ENCODE results near the gene POLR3E. TPM values are rescaled to one million over a fixed set of nuclear protein-coding genes. Genes with fewer than 3 reads are reported as not detected.
A peak's percentile ranks its signal among the peaks of the same experiment; 100 is the strongest.

The POLR3E gene
- total RNA-seq, 1 experiment from 2014 or later, result 73.5 TPM

DNA sequence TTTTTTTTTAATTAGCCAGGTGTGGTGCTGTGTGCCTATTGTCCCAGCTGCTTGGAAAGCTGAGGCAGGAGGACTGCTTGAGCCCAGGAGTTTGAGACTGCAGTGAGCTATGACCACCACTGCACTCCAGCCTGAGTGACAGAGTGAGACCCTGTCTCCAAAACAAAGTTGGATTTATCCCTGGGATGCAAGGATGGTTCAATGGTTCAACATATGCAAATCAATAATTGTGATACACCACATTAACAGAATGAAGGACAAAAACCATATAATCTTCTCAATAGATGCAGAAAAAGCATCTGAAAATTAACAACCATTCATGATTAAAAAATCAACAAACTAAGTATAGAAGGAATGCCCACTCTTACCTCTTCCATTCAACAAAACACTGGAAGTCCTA is 43.7 kb downstream of the POLR3E start:
- no peaks in the 10 kb centered on the region for H3K4me1 Mint-ChIP-seq
- ATAC-seq, result no peak
- TF ChIP-seq SMAD3 (CRISPR knock-in tag; IDR thresholded peaks at IDR 0.05; ENCODE audit: borderline replicate concordance) (no peak), NFYB (CRISPR knock-in tag; conservative IDR thresholded peaks at IDR 0.05; ENCODE audit: low read depth) (no peak)
- POLR2A ChIA-PET, result no interaction called here
- peaks cover 4% of the 10 kb centered on the region for H3K27me3 Mint-ChIP-seq (ENCODE audit: low read depth)
- no peak overlapping the region for H3K27ac Mint-ChIP-seq
- H3K9me3 Mint-ChIP-seq, result peaks cover 43% of the 10 kb centered on the region
- no peak for DNase-seq (ENCODE audit: low spot score)
- H3K4me3 Mint-ChIP-seq, result no peak overlapping the region
- H3K36me3 Mint-ChIP-seq, result peaks cover 39% of the 10 kb centered on the region
- CTCF ChIA-PET, result interaction anchor here (0.6 kb wide), 1 partner anchor 1438 kb away, joined by 7 read pairs; no protein-coding TSS in a partner anchor

GRCh38 chr16:22342082-22342481 is 44.9 kb downstream of the POLR3E start:
- DNase-seq (ENCODE audit: low spot score) (no peak), ATAC-seq (no peak)
- Mint-ChIP-seq H3K4me3 (no peak overlapping the region), H3K36me3 (peaks cover 39% of the 10 kb centered on the region), H3K27ac (no peak overlapping the region), H3K27me3 (ENCODE audit: low read depth) (no peaks in the 10 kb centered on the region), H3K4me1 (no peaks in the 10 kb centered on the region), H3K9me3 (peaks cover 32% of the 10 kb centered on the region)
- no peak for TF ChIP-seq CREB1 (CRISPR knock-in tag; IDR thresholded peaks at IDR 0.05)
- TF ChIP-seq FOXJ3 (CRISPR knock-in tag; IDR thresholded peaks at IDR 0.05; ENCODE audit: borderline replicate concordance), result no peak
- no peak for TF ChIP-seq ZNF671 (CRISPR knock-in tag; IDR thresholded peaks at IDR 0.05)
- TF ChIP-seq RELA (CRISPR knock-in tag; IDR thresholded peaks at IDR 0.05; ENCODE audit: borderline replicate concordance), result no peak
- TF ChIP-seq ZNF425 (CRISPR knock-in tag; conservative IDR thresholded peaks at IDR 0.05), result no peak
- TF ChIP-seq ZNF138 (CRISPR knock-in tag; conservative IDR thresholded peaks at IDR 0.05), result no peak
- TF ChIP-seq ZBTB21 (CRISPR knock-in tag; IDR thresholded peaks at IDR 0.05; ENCODE audit: borderline replicate concordance), result no peak
- TF ChIP-seq, protein P1, sequence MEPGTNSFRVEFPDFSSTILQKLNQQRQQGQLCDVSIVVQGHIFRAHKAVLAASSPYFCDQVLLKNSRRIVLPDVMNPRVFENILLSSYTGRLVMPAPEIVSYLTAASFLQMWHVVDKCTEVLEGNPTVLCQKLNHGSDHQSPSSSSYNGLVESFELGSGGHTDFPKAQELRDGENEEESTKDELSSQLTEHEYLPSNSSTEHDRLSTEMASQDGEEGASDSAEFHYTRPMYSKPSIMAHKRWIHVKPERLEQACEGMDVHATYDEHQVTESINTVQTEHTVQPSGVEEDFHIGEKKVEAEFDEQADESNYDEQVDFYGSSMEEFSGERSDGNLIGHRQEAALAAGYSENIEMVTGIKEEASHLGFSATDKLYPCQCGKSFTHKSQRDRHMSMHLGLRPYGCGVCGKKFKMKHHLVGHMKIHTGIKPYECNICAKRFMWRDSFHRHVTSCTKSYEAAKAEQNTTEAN (CRISPR knock-in tag; IDR thresholded peaks at IDR 0.05), result no peak
- no peak for TF ChIP-seq SMAD3 (CRISPR knock-in tag; IDR thresholded peaks at IDR 0.05; ENCODE audit: borderline replicate concordance)
- no peak for TF ChIP-seq OVOL2 (CRISPR knock-in tag; IDR thresholded peaks at IDR 0.05; ENCODE audit: borderline replicate concordance)
- no peak for TF ChIP-seq CDX4 (CRISPR knock-in tag; IDR thresholded peaks at IDR 0.05; ENCODE audit: borderline replicate concordance)
- TF ChIP-seq TEAD4 (CRISPR knock-in tag; IDR thresholded peaks at IDR 0.05), result no peak
- TF ChIP-seq GABPB1 (CRISPR knock-in tag; IDR thresholded peaks at IDR 0.05), result no peak
- ChIA-PET POLR2A (no interaction called here), CTCF (no interaction called here)

DNA sequence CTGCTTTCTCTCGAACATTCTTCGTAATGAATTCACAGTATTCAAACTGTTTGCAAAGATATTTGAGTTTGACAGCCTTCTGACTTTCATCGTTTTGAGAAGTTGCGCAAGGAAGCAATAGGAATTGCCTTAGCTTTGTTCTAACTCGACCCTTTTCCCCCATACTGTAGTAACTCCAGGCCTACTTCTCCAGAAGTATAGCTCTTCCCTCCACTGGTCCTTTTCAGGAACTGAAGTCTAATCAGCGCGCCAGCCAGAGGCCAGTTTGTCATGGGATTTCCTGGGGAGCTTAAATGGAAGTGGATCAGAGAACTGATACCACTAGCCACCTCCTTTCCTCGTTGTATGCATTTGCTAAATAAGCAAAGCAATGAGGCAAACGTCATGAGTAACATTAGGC is 49.3 kb downstream of the POLR3E start:
- peaks cover 60% of the 10 kb centered on the region for H3K36me3 Mint-ChIP-seq
- ChIA-PET CTCF (interaction anchor here (2.1 kb wide), 1 partner anchor 1158 kb away, joined by 4 read pairs; no protein-coding TSS in a partner anchor), POLR2A (no interaction called here)
- peak overlapping the region; percentile 16; the same call in 1 of the 2 replicates for H3K27ac Mint-ChIP-seq
- H3K4me3 Mint-ChIP-seq, result no peak overlapping the region
- no peaks in the 10 kb centered on the region for H3K4me1 Mint-ChIP-seq
- DNase-seq (ENCODE audit: low spot score), result no peak
- H3K9me3 Mint-ChIP-seq, result peaks cover 6% of the 10 kb centered on the region; the same call in 1 of the 2 replicates
- H3K27me3 Mint-ChIP-seq (ENCODE audit: low read depth), result no peaks in the 10 kb centered on the region
- no peak for ATAC-seq
- TF ChIP-seq ESRRA (CRISPR knock-in tag; IDR thresholded peaks at IDR 0.05; ENCODE audit: borderline replicate concordance) (no peak), CBFB (CRISPR knock-in tag; IDR thresholded peaks at IDR 0.05; ENCODE audit: low read depth) (no peak), FOXP4 (CRISPR knock-in tag; IDR thresholded peaks at IDR 0.05) (no peak), ZNF263 (CRISPR knock-in tag; IDR thresholded peaks at IDR 0.05; ENCODE audit: low read depth) (no peak), FOXK1 (CRISPR knock-in tag; IDR thresholded peaks at IDR 0.05) (no peak)
- TF ChIP-seq, protein P2, sequence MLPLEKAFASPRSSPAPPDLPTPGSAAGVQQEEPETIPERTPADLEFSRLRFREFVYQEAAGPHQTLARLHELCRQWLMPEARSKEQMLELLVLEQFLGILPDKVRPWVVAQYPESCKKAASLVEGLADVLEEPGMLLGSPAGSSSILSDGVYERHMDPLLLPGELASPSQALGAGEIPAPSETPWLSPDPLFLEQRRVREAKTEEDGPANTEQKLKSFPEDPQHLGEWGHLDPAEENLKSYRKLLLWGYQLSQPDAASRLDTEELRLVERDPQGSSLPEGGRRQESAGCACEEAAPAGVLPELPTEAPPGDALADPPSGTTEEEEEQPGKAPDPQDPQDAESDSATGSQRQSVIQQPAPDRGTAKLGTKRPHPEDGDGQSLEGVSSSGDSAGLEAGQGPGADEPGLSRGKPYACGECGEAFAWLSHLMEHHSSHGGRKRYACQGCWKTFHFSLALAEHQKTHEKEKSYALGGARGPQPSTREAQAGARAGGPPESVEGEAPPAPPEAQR (CRISPR knock-in tag; IDR thresholded peaks at IDR 0.05), result no peak
- TF ChIP-seq, protein P3, sequence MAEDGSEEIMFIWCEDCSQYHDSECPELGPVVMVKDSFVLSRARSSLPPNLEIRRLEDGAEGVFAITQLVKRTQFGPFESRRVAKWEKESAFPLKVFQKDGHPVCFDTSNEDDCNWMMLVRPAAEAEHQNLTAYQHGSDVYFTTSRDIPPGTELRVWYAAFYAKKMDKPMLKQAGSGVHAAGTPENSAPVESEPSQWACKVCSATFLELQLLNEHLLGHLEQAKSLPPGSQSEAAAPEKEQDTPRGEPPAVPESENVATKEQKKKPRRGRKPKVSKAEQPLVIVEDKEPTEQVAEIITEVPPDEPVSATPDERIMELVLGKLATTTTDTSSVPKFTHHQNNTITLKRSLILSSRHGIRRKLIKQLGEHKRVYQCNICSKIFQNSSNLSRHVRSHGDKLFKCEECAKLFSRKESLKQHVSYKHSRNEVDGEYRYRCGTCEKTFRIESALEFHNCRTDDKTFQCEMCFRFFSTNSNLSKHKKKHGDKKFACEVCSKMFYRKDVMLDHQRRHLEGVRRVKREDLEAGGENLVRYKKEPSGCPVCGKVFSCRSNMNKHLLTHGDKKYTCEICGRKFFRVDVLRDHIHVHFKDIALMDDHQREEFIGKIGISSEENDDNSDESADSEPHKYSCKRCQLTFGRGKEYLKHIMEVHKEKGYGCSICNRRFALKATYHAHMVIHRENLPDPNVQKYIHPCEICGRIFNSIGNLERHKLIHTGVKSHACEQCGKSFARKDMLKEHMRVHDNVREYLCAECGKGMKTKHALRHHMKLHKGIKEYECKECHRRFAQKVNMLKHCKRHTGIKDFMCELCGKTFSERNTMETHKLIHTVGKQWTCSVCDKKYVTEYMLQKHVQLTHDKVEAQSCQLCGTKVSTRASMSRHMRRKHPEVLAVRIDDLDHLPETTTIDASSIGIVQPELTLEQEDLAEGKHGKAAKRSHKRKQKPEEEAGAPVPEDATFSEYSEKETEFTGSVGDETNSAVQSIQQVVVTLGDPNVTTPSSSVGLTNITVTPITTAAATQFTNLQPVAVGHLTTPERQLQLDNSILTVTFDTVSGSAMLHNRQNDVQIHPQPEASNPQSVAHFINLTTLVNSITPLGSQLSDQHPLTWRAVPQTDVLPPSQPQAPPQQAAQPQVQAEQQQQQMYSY (CRISPR knock-in tag; IDR thresholded peaks at IDR 0.05), result no peak

Data from WTC11 (cell line).